GM19463 (cell line): ENCODE results near the gene TAOK2.
"Not testable (repeated sequence)": the region's sequence is repeated elsewhere in the genome, so short reads cannot be mapped to it uniquely, and the experiment has no call there.

Experiments
- ATAC-seq: cut with Tn5 transposase; IDR thresholded peaks from one replicate; pipeline ENCODE4 v1.9.1; 2021; ENCODE audit warnings: mild to moderate bottlenecking, moderate library complexity; ENCODE audit not compliant: unreplicated experiment

The TAOK2 gene

GRCh38 chr16:29973384-29974246 lies at the start of gene TAOK2:
Gene TAOK2, plus strand, starts transcription at chr16:29973868. Its CDS starts 3,905 bp downstream, at chr16:29977773.
- peak; percentile 87 for ATAC-seq

- ATAC-seq, result no peak
Observed at GRCh38 chr16:29925105-29925756, 48.4 kb upstream of the TAOK2 start.

- ATAC-seq, result peak; percentile 85
Observed at GRCh38 chr16:29925781-29926710, 47.6 kb upstream of the TAOK2 start, which contains the start of gene KCTD13. Gene KCTD13, minus strand, starts transcription at chr16:29926226. Its CDS starts 193 bp downstream, at chr16:29926033.

- ATAC-seq, result no peak
Observed at GRCh38 chr16:29926711-29927052, 47.0 kb upstream of the TAOK2 start.

GRCh38 chr16:29927070-29927905 lies 46.4 kb upstream of the TAOK2 start:
- no peak for ATAC-seq

- ATAC-seq, result not testable (repeated sequence)
Observed at GRCh38 chr16:29931750-29932149, 41.9 kb upstream of the TAOK2 start.

- ATAC-seq, result no peak
Observed at GRCh38 chr16:29940656-29941055, 33.0 kb upstream of the TAOK2 start.

GRCh38 chr16:29943846-29944799 lies 29.5 kb upstream of the TAOK2 start:
- ATAC-seq, result no peak

GRCh38 chr16:29947897-29948296 lies 25.8 kb upstream of the TAOK2 start:
- no peak for ATAC-seq

- no peak for ATAC-seq
Observed at GRCh38 chr16:29950806-29951461, 22.7 kb upstream of the TAOK2 start.

GRCh38 chr16:29951625-29952365 lies 21.9 kb upstream of the TAOK2 start:
- ATAC-seq, result no peak

- ATAC-seq, result no peak
Observed at GRCh38 chr16:29958756-29959155, 14.9 kb upstream of the TAOK2 start.

- no peak for ATAC-seq
Observed at GRCh38 chr16:29959293-29959692, 14.4 kb upstream of the TAOK2 start.

GRCh38 chr16:29959821-29960220 lies 13.8 kb upstream of the TAOK2 start:
- not testable (repeated sequence) for ATAC-seq

GRCh38 chr16:29961127-29961478 lies 12.6 kb upstream of the TAOK2 start:
- no peak for ATAC-seq

GRCh38 chr16:29961479-29962343 lies 12.0 kb upstream of the TAOK2 start, which contains the start of gene TMEM219:
Gene TMEM219, plus strand, starts transcription at chr16:29962079. Its CDS starts 1,065 bp downstream, at chr16:29963144.
- ATAC-seq, result peak; percentile 90
